ENCODE measurements around the gene ST6GALNAC1. TPM values are rescaled to one million over a fixed set of nuclear protein-coding genes. Genes with fewer than 3 reads are reported as not detected.

The ST6GALNAC1 gene
- total and polyA plus RNA-seq, 12 donors: 1.9 to 7.3 (median 3.5) TPM

GRCh38 chr17:76650504-76650903, 6.9 kb upstream of the ST6GALNAC1 start:
- no peak overlapping the region for H3K27ac ChIP-seq
- H3K27me3 ChIP-seq: no peaks in the 10 kb centered on the region
- H3K36me3 ChIP-seq: no peaks in the 10 kb centered on the region
- ATAC-seq: no peak
- DNase-seq: no peak
- intact Hi-C loops (cut with DNase I): no loop called here
- no peak overlapping the region for H3K4me3 ChIP-seq
- no peaks in the 10 kb centered on the region for H3K4me1 ChIP-seq
- TF ChIP-seq CTCF (IDR thresholded peaks at IDR 0.05): no peak
- peaks cover 0 to 23% (median 9%) of the 10 kb centered on the region in 11 donors for H3K9me3 ChIP-seq
- WGBS, 2 donors: 85 to 94% methylated on average over 5 of the region's 5 CpGs

GRCh38 chr17:76646712-76647111, 3.2 kb upstream of the ST6GALNAC1 start:
- H3K36me3 ChIP-seq: no peaks in the 10 kb centered on the region
- intact Hi-C loops (cut with DNase I): no loop called here
- WGBS, 2 donors: 91 to 98% methylated on average over 1 of the region's 1 CpG
- ATAC-seq (no peak), DNase-seq (no peak)
- no peak overlapping the region for H3K27ac ChIP-seq
- H3K27me3 ChIP-seq: no peaks in the 10 kb centered on the region
- no peak for TF ChIP-seq CTCF (IDR thresholded peaks at IDR 0.05)
- peaks cover 0 to 16% (median 9%) of the 10 kb centered on the region in 11 donors for H3K9me3 ChIP-seq
- H3K4me1 ChIP-seq: peaks cover 0 to 17% (median 0%) of the 10 kb centered on the region in 9 donors
- H3K4me3 ChIP-seq: no peak overlapping the region

- 58 to 87% methylated on average over 5 of the region's 5 CpGs for WGBS, 2 donors
- intact Hi-C loops (cut with DNase I): no loop called here
Observed at GRCh38 chr17:76645481-76645880, 1.9 kb upstream of the ST6GALNAC1 start.

GRCh38 chr17:76644995-76645394, 1.4 kb upstream of the ST6GALNAC1 start:
- WGBS, 2 donors: 86 to 89% methylated on average over 8 of the region's 8 CpGs
- Histone ChIP-seq H3K4me3 (no peak overlapping the region), H3K4me1 (peaks cover 0 to 33% (median 6%) of the 10 kb centered on the region in 9 donors), H3K9me3 (peaks cover 0 to 16% (median 9%) of the 10 kb centered on the region in 11 donors), H3K27me3 (no peaks in the 10 kb centered on the region), H3K27ac (peak overlapping the region in 2 of 10 donors; percentile 77 to 88), H3K36me3 (no peaks in the 10 kb centered on the region)
- no peak for DNase-seq
- intact Hi-C loops (cut with DNase I): no loop called here
- TF ChIP-seq CTCF (IDR thresholded peaks at IDR 0.05): no peak
- ATAC-seq: no peak

More at GRCh38 chr17:76645481-76645880, 1.9 kb upstream of the ST6GALNAC1 start:
- H3K27me3 ChIP-seq: no peaks in the 10 kb centered on the region
- no peak for TF ChIP-seq CTCF (IDR thresholded peaks at IDR 0.05)
- no peaks in the 10 kb centered on the region for H3K36me3 ChIP-seq
- H3K4me3 ChIP-seq: no peak overlapping the region
- ATAC-seq (no peak), DNase-seq (no peak)
- H3K4me1 ChIP-seq: peaks cover 0 to 29% (median 6%) of the 10 kb centered on the region in 9 donors
- H3K9me3 ChIP-seq: peaks cover 0 to 16% (median 9%) of the 10 kb centered on the region in 11 donors
- H3K27ac ChIP-seq: no peak overlapping the region

All from heart right ventricle (tissue), 16 donors.